ACC112 (cell line): ENCODE data around the gene FIBP.
A peak's percentile ranks its signal among the peaks of the same experiment; 100 is the strongest.

Experiments used
- H2AFZ ChIP-seq: fragments of 200-600 bp; sonication (generic); one replicate; pipeline ENCODE4 v1.6.0; 2017; ENCODE audit warnings: antibody characterized with exemption, low read length; ENCODE audit not compliant: unreplicated experiment
- H3K27ac ChIP-seq: fragments of 200-600 bp; sonication (generic); 2 replicates; pipeline ENCODE4 v1.5.1; 2014; ENCODE audit warnings: low read depth, mild to moderate bottlenecking, antibody characterized with exemption, low read length, moderate library complexity
- H3K27me3 ChIP-seq: fragments of 200-600 bp; sonication (generic); 2 replicates; pipeline ENCODE4 v1.6.1; 2014; ENCODE audit warnings: mild to moderate bottlenecking, antibody characterized with exemption, low read length, moderate library complexity, mixed read lengths; ENCODE audit not compliant: insufficient read depth
- H3K36me3 ChIP-seq: fragments of 200-600 bp; sonication (generic); 2 replicates; pipeline ENCODE4 v1.6.1; 2016; ENCODE audit warnings: mild to moderate bottlenecking, antibody characterized with exemption, low read length, moderate library complexity, mixed read lengths; ENCODE audit not compliant: insufficient read depth
- H3K4me1 ChIP-seq: fragments of 200-600 bp; sonication (generic); one replicate; pipeline ENCODE4 v1.6.1; 2016; ENCODE audit warnings: low read length, mixed read lengths; ENCODE audit not compliant: insufficient read depth, unreplicated experiment, control insufficient read depth
- H3K4me3 ChIP-seq: fragments of 200-600 bp; sonication (generic); 2 replicates; pipeline ENCODE4 v1.5.1; 2014; ENCODE audit warnings: mild to moderate bottlenecking, low read depth, low read length
- H3K79me2 ChIP-seq: fragments of 200-600 bp; sonication (generic); one replicate; pipeline ENCODE4 v1.6.0; 2016; ENCODE audit warnings: low read length; ENCODE audit not compliant: control insufficient read depth, unreplicated experiment, insufficient read depth

Gene FIBP

GRCh38 chr11:65890324-65891218 is 2.3 kb upstream of the FIBP start, which contains the start of gene CCDC85B:
CCDC85B (plus strand) TSS chr11:65890673; CDS start chr11:65890784, 111 bp downstream.
- Histone ChIP-seq H3K4me3 (peak within 1 kb of the TSS; percentile 86), H3K27me3 (no peaks in the 10 kb centered on the region), H3K4me1 (peaks cover 45% of the 10 kb centered on the region), H3K36me3 (peaks cover 12% of the 10 kb centered on the region; the same call in 1 of the 2 replicates), H2AFZ (no peak within 1 kb of the TSS), H3K79me2 (peaks cover 29% of the 10 kb centered on the region), H3K27ac (peak within 1 kb of the TSS; percentile 95)

GRCh38 chr11:65887723-65888162 is 528 bp downstream of the FIBP start:
- no peak overlapping the region for H2AFZ ChIP-seq
- H3K4me3 ChIP-seq = peak overlapping the region; percentile 86
- peak overlapping the region; percentile 72 for H3K27ac ChIP-seq
- H3K79me2 ChIP-seq = peaks cover 18% of the 10 kb centered on the region
- no peaks in the 10 kb centered on the region for H3K27me3 ChIP-seq
- peaks cover 32% of the 10 kb centered on the region for H3K4me1 ChIP-seq
- peaks cover 12% of the 10 kb centered on the region; the same call in 1 of the 2 replicates for H3K36me3 ChIP-seq

GRCh38 chr11:65886826-65887722 is 1.2 kb downstream of the FIBP start:
- H3K27ac ChIP-seq = peak overlapping the region; percentile 72
- H3K27me3 ChIP-seq = no peaks in the 10 kb centered on the region
- H3K79me2 ChIP-seq = peaks cover 18% of the 10 kb centered on the region
- peak overlapping the region; percentile 86 for H3K4me3 ChIP-seq
- no peak overlapping the region for H2AFZ ChIP-seq
- peaks cover 12% of the 10 kb centered on the region; the same call in 1 of the 2 replicates for H3K36me3 ChIP-seq
- H3K4me1 ChIP-seq = peaks cover 26% of the 10 kb centered on the region

GRCh38 chr11:65885808-65886536 is 2.3 kb downstream of the FIBP start:
- no peak overlapping the region for H3K27ac ChIP-seq
- peaks cover 12% of the 10 kb centered on the region; the same call in 1 of the 2 replicates for H3K36me3 ChIP-seq
- no peak overlapping the region for H2AFZ ChIP-seq
- H3K79me2 ChIP-seq = peaks cover 18% of the 10 kb centered on the region
- no peaks in the 10 kb centered on the region for H3K27me3 ChIP-seq
- peaks cover 30% of the 10 kb centered on the region for H3K4me1 ChIP-seq
- peak overlapping the region; percentile 37; the same call in 1 of the 2 replicates for H3K4me3 ChIP-seq

- Histone ChIP-seq H3K79me2 (peaks cover 18% of the 10 kb centered on the region), H2AFZ (no peak overlapping the region), H3K4me3 (no peak overlapping the region), H3K27ac (no peak overlapping the region), H3K36me3 (peaks cover 12% of the 10 kb centered on the region; the same call in 1 of the 2 replicates), H3K4me1 (peaks cover 32% of the 10 kb centered on the region), H3K27me3 (no peaks in the 10 kb centered on the region)
Measured at GRCh38 chr11:65885231-65885630, 3.0 kb downstream of the FIBP start.

- Histone ChIP-seq H3K36me3 (peaks cover 12% of the 10 kb centered on the region; the same call in 1 of the 2 replicates), H3K4me3 (no peak overlapping the region), H2AFZ (no peak overlapping the region), H3K79me2 (peaks cover 18% of the 10 kb centered on the region), H3K27ac (no peak overlapping the region), H3K27me3 (no peaks in the 10 kb centered on the region), H3K4me1 (peaks cover 27% of the 10 kb centered on the region)
Measured at GRCh38 chr11:65884716-65885092, 3.6 kb downstream of the FIBP start.

- Histone ChIP-seq H3K4me1 (peaks cover 26% of the 10 kb centered on the region), H3K27ac (no peak overlapping the region), H3K36me3 (peaks cover 12% of the 10 kb centered on the region; the same call in 1 of the 2 replicates), H2AFZ (no peak overlapping the region), H3K27me3 (no peaks in the 10 kb centered on the region), H3K79me2 (peaks cover 18% of the 10 kb centered on the region), H3K4me3 (no peak overlapping the region)
Measured at GRCh38 chr11:65883786-65884715, 4.2 kb downstream of the FIBP start.

- H3K4me1 ChIP-seq = peaks cover 26% of the 10 kb centered on the region
- peaks cover 18% of the 10 kb centered on the region for H3K79me2 ChIP-seq
- no peak overlapping the region for H3K27ac ChIP-seq
- no peak overlapping the region for H2AFZ ChIP-seq
- no peaks in the 10 kb centered on the region for H3K27me3 ChIP-seq
- H3K4me3 ChIP-seq = no peak overlapping the region
- peaks cover 12% of the 10 kb centered on the region; the same call in 1 of the 2 replicates for H3K36me3 ChIP-seq
Measured at GRCh38 chr11:65883058-65883761, 5.1 kb downstream of the FIBP start.
